A549 (cell line): ENCODE data around the gene WDR20. TPM values are rescaled to one million over a fixed set of nuclear protein-coding genes. Genes with fewer than 3 reads are reported as not detected.
A peak's percentile ranks its signal among the peaks of the same experiment; 100 is the strongest.
"Not testable (repeated sequence)": the region's sequence is repeated elsewhere in the genome, so short reads cannot be mapped to it uniquely, and the experiment has no call there.

ENCODE experiments used
- ATAC-seq, 2 experiments: fragments of 200-7000 bp in 1 of 2; fragments of >200 bp in 1 of 2; cut with Nextera tagmentation in 1 of 2; cut with Tn5 transposase in 1 of 2; 3 replicates each; pipeline versions ENCODE4 v1.8.0 to v1.9.1; 2018 to 2020; ENCODE audit warnings: mild to moderate bottlenecking in 1 of 2, moderate library complexity in 1 of 2
- CTCF ChIA-PET: fragments of 300-600 bp; sonication (Branson Sonifier 250); formaldehyde crosslinking; extraction: SDS; loops from one replicate; lab custom pipeline; 2021; ENCODE audit warnings: antibody characterized with exemption, inconsistent platforms; lab: Yijun Ruan, JAX
- POLR2A ChIA-PET: fragments of 350-600 bp; formaldehyde crosslinking; extraction: SDS; loops from one replicate; lab custom pipeline; 2021; ENCODE audit warnings: antibody characterized with exemption, inconsistent platforms; lab: Yijun Ruan, JAX
- DNase-seq, 2 experiments: peaks; one replicate each; pipeline versions ENCODE4 v3.0.0 to v3.0.0-alpha.2; 2011 to 2016; ENCODE audit warnings: low read depth in 1 of 2, low spot score in 1 of 2
- FAIRE-seq: peaks from 2 replicates; lab custom pipeline; 2011; peaks lifted over from hg19 to GRCh38; lab: Jason Lieb, UNC
- H3K27ac ChIP-seq, 2 experiments: fragments of >200 bp; sonication (Bioruptor Twin); formaldehyde crosslinking; 3 replicates each; pipeline ENCODE4 v1.5.1; 2016 to 2017
- H3K4me1 ChIP-seq: fragments of >200 bp; sonication (Bioruptor Twin); formaldehyde crosslinking; 3 replicates; pipeline ENCODE4 v1.6.1; 2016
- H3K4me2 ChIP-seq: fragments of >200 bp; sonication (Bioruptor Twin); formaldehyde crosslinking; 3 replicates; pipeline ENCODE4 v1.6.1; 2016
- H3K4me3 ChIP-seq: fragments of >200 bp; sonication (Bioruptor Twin); formaldehyde crosslinking; 3 replicates; pipeline ENCODE4 v1.5.1; 2016
- H3K9me3 ChIP-seq: fragments of >200 bp; sonication (Bioruptor Twin); formaldehyde crosslinking; 3 replicates; pipeline ENCODE4 v1.6.1; 2016
- BHLHE40 ChIP-seq: IDR thresholded peaks from 2 replicates; pipeline ENCODE4 v1.6.1; 2012; ENCODE audit warnings: low read depth, low read length, inconsistent platforms
- CBX8 ChIP-seq: fragments of 200-600 bp; sonication (generic); IDR thresholded peaks from 2 replicates; pipeline ENCODE4 v1.6.1; 2016
- CEBPB ChIP-seq, 2 experiments: fragments of >200 bp in 1 of 2; sonication (Bioruptor Twin) in 1 of 2; formaldehyde crosslinking in 1 of 2; IDR thresholded peaks; 2 replicates each; pipeline ENCODE4 v1.6.1; 2012 to 2016
- CTCF ChIP-seq: fragments of >200 bp; sonication (Bioruptor Twin); formaldehyde crosslinking; IDR thresholded peaks from 3 replicates; pipeline ENCODE4 v1.5.1; 2016
- EHF ChIP-seq: fragments of 250-450 bp; sonication (Bioruptor Pico); IDR thresholded peaks from 2 replicates; pipeline ENCODE4 v1.5.0; 2020; ENCODE audit warnings: mild to moderate bottlenecking
- ELK1 ChIP-seq: fragments of 150-350 bp; IDR thresholded peaks from 2 replicates; pipeline ENCODE4 v1.6.1; 2014; ENCODE audit warnings: low read depth, mild to moderate bottlenecking, low read length
- ESRRA ChIP-seq: fragments of 150-350 bp; IDR thresholded peaks from 2 replicates; pipeline ENCODE4 v1.6.1; 2014; ENCODE audit warnings: mild to moderate bottlenecking, low read length, borderline replicate concordance
- FOSL2 ChIP-seq, 2 experiments: fragments of 450-650 bp in 1 of 2; fragments of >200 bp in 1 of 2; sonication (Bioruptor Twin) in 1 of 2; formaldehyde crosslinking; IDR thresholded peaks; 2 replicates each; pipeline versions ENCODE4 v1.5.0 to v1.6.1; 2016 to 2020; ENCODE audit warnings: mild to moderate bottlenecking in 1 of 2, moderate library complexity in 1 of 2
- JUNB ChIP-seq: fragments of >200 bp; sonication (Bioruptor Twin); formaldehyde crosslinking; IDR thresholded peaks from 2 replicates; pipeline ENCODE4 v1.6.1; 2016
- KDM1A ChIP-seq: fragments of 200-600 bp; sonication (generic); IDR thresholded peaks from 2 replicates; pipeline ENCODE4 v1.6.1; 2016; ENCODE audit warnings: low read depth, mild to moderate bottlenecking
- MAFK ChIP-seq: fragments of 450-650 bp; IDR thresholded peaks from 2 replicates; pipeline ENCODE4 v1.6.1; 2014; ENCODE audit not compliant: partially characterized antibody
- NR3C1 ChIP-seq: fragments of >200 bp; sonication (Bioruptor Twin); formaldehyde crosslinking; IDR thresholded peaks from 3 replicates; pipeline ENCODE4 v1.6.1; 2017
- PBX3 ChIP-seq: IDR thresholded peaks from 2 replicates; pipeline ENCODE4 v1.6.1; 2012
- POLR2A ChIP-seq: IDR thresholded peaks from 2 replicates; pipeline ENCODE4 v1.6.1; 2012; ENCODE audit warnings: mild to moderate bottlenecking, low read length
- RFX5 ChIP-seq: fragments of 450-650 bp; IDR thresholded peaks from 2 replicates; pipeline ENCODE4 v1.7.1; 2014; ENCODE audit warnings: antibody characterized with exemption, mild to moderate bottlenecking, moderate library complexity
- SREBF2 ChIP-seq: fragments of 450-650 bp; IDR thresholded peaks from 2 replicates; pipeline ENCODE4 v1.6.1; 2014; ENCODE audit warnings: mild to moderate bottlenecking, moderate library complexity
- TFCP2L1 ChIP-seq: fragments of 250-450 bp; sonication (Bioruptor Pico); IDR thresholded peaks from 2 replicates; pipeline ENCODE4 v1.5.0; 2021; ENCODE audit warnings: mild to moderate bottlenecking
- WGBS: methylation state at CpG from one replicate; pipeline ENCODE4 v1.1.6; 2017; ENCODE audit errors: missing lambda C conversion rate; 5-methylcytosine and 5-hydroxymethylcytosine counted together
- polyA plus RNA-seq, 4 experiments: library from polyadenylated mRNA; depleted of rRNA in 3 of 4; stranded (reverse); fragments of >200 nt; fragmentation: RNase III in 1 of 4; extraction: RNeasy Plus Mini Kit Qiagen cat#74134 plus additional on column Dnase treatment in 1 of 4; gene quantifications; 2 replicates in 3 of 4; 3 replicates in 1 of 4; pipeline ENCODE4 v1.2.3, GENCODE V29; 2011 to 2017

WDR20 gene
- polyA plus RNA-seq, 2 of the 4 experiments (the other 2 are of a cell fraction): 19.5 to 20.6 TPM

- peaks cover 23% of the 10 kb centered on the region for H3K4me1 ChIP-seq
- no peak overlapping the region for H3K4me3 ChIP-seq
- H3K4me2 ChIP-seq: peak overlapping the region; percentile 53
- FAIRE-seq: no peak
- ChIA-PET CTCF (interaction anchor here (1.6 kb wide), 1 partner anchor 188 kb away, joined by 3 read pairs; no protein-coding TSS in a partner anchor), POLR2A (no interaction called here)
- WGBS: 18% methylated on average over 5 of the region's 5 CpGs
- ATAC-seq: peak in 1 of 2 experiments; percentile 70; a peak in 3 of 6 replicates
- H3K9me3 ChIP-seq: no peaks in the 10 kb centered on the region
- H3K27ac ChIP-seq: peak overlapping the region in 1 of 2 experiments; percentile 58; a peak in 3 of 6 replicates
- peak; percentile 18 to 32 for DNase-seq
- no peak for TF ChIP-seq POLR2A
- no peak for TF ChIP-seq CTCF
- TF ChIP-seq FOSL2 (IDR thresholded peaks at IDR 0.05): no peak
- peak; percentile 40; the same call in 1 of the 2 replicates for TF ChIP-seq FOSL2 (CRISPR knock-in tag; IDR thresholded peaks at IDR 0.05)
- no peak for TF ChIP-seq CEBPB (IDR thresholded peaks at IDR 0.05)
- no peak for TF ChIP-seq ELK1
Measured at GRCh38 chr14:102125546-102125945, 14.2 kb upstream of the WDR20 start.

DNA sequence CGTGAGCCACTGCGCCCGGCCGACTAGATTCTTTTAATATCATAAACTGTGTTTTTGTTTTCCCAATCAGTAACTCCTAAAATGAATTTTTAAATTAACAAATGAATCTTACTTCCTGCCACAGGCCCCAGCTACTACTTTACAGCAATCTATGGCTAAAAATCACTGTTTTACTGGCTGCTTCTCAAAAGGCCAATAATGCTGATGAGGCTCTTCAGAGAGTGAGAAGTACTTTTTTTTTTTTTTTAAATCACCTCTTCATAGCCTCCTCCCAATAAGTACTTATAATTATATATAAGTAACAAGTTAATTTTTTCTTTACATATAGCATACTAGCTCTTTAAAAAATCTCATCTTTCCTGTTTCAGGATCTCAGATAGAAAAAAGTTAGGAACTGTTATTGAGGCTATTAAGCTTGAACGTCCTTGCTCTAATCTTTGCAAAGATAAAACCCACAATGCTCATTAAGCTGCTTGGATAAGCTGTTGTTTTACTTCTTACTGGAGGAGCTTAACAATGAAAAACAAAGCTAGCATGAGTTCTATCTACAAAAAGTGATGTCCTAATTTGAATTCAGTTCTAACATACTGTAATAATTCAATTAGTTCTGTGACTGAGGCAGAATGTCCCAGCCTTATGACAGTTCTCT is 12.8 kb upstream of the WDR20 start:
- no peak for DNase-seq
- Histone ChIP-seq H3K9me3 (no peaks in the 10 kb centered on the region), H3K27ac (no peak overlapping the region), H3K4me3 (no peak overlapping the region), H3K4me2 (0 out of 3 replicates have a peak overlapping the region, but pooled peaks have one; percentile 53), H3K4me1 (peaks cover 23% of the 10 kb centered on the region)
- ATAC-seq: no peak
- ChIA-PET POLR2A (no interaction called here), CTCF (interaction anchor here (0.7 to 1.6 kb wide), 4 partner anchors 10 to 432 kb away, joined by 3 to 4 read pairs (median 4); no protein-coding TSS in a partner anchor)
- TF ChIP-seq BHLHE40 (no peak), PBX3 (no peak), MAFK (peak; percentile 57), EHF (no peak), TFCP2L1 (no peak), KDM1A (no peak)
- no peak for FAIRE-seq
- WGBS: 90% methylated on average over 5 of the region's 5 CpGs

DNA sequence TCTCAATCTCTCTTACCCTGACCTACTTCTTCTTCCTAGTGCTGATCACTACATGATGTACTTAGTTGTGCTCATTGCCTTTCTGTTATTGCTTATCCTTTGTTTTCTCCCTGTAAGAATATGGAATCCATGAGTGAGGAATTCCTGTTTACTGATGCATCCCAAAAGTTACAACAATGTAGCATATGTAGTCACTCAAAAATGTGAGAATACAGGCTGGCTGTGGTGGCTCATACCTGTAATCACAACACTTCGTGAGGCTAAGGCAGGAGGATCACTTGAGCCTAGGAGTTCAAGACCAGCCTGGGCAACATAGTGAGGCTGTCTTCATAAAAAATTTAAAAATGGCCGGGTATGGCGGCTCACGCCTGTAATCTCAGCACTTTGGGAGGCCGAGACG is 8.0 kb upstream of the WDR20 start:
- H3K27ac ChIP-seq: no peak overlapping the region
- FAIRE-seq (no peak), DNase-seq (no peak), ATAC-seq (no peak)
- no peaks in the 10 kb centered on the region for H3K4me1 ChIP-seq
- 77% methylated on average over 6 of the region's 6 CpGs for WGBS
- ChIA-PET POLR2A (no interaction called here), CTCF (no interaction called here)
- no peak for TF ChIP-seq CTCF
- TF ChIP-seq CBX8: no peak
- TF ChIP-seq SREBF2: no peak
- TF ChIP-seq JUNB: no peak
- TF ChIP-seq TFCP2L1: no peak
- TF ChIP-seq POLR2A: no peak
- no peak for TF ChIP-seq ESRRA
- TF ChIP-seq NR3C1: no peak
- TF ChIP-seq RFX5: no peak
- no peaks in the 10 kb centered on the region for H3K9me3 ChIP-seq
- H3K4me3 ChIP-seq: no peak overlapping the region
- H3K4me2 ChIP-seq: no peak overlapping the region

GRCh38 chr14:102134021-102134420 is 5.7 kb upstream of the WDR20 start:
- CTCF ChIA-PET: interaction anchor here (1.1 kb wide), 1 partner anchor 35 kb away, joined by 3 read pairs; no protein-coding TSS in a partner anchor
- H3K4me2 ChIP-seq, DNase-seq, H3K27ac ChIP-seq, POLR2A ChIA-PET, H3K4me1 ChIP-seq, ATAC-seq, H3K4me3 ChIP-seq, FAIRE-seq, H3K9me3 ChIP-seq: not testable (repeated sequence)
- WGBS: 89% methylated on average over 9 of the region's 9 CpGs

GRCh38 chr14:102134719-102135118 is 5.0 kb upstream of the WDR20 start:
- DNase-seq, H3K9me3 ChIP-seq, H3K4me3 ChIP-seq, H3K4me1 ChIP-seq, FAIRE-seq, CTCF ChIA-PET, H3K27ac ChIP-seq, POLR2A ChIA-PET, H3K4me2 ChIP-seq, ATAC-seq: not testable (repeated sequence)
- 92% methylated on average over 10 of the region's 10 CpGs for whole genome bisulfite sequencing

DNA sequence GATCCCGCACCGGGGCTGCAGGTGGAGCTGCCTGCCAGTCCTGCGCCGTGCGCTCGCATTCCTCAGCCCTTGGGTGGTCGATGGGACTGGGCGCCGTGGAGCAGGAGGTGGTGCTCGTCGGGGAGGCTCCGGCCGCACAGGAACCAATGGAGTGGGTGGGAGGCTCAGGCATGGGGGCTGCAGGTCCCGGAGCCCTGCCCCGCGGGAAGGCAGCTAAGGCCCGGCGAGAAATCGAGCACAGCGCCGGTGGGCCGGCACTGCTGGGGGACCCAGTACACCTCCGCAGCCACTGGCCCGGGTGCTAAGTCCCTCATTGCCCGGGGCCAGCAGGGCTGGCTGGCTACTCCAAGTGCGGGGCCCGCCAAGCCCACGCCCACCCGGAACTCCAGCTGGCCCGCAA is 4.2 kb upstream of the WDR20 start:
- ATAC-seq, H3K4me1 ChIP-seq, H3K9me3 ChIP-seq, POLR2A ChIA-PET, H3K4me2 ChIP-seq, H3K27ac ChIP-seq, DNase-seq, FAIRE-seq, H3K4me3 ChIP-seq, CTCF ChIA-PET: not testable (repeated sequence)
- 98% methylated on average over 14 of the region's 30 CpGs for WGBS
